ENCODE data around the gene LRMDA.

DNA sequence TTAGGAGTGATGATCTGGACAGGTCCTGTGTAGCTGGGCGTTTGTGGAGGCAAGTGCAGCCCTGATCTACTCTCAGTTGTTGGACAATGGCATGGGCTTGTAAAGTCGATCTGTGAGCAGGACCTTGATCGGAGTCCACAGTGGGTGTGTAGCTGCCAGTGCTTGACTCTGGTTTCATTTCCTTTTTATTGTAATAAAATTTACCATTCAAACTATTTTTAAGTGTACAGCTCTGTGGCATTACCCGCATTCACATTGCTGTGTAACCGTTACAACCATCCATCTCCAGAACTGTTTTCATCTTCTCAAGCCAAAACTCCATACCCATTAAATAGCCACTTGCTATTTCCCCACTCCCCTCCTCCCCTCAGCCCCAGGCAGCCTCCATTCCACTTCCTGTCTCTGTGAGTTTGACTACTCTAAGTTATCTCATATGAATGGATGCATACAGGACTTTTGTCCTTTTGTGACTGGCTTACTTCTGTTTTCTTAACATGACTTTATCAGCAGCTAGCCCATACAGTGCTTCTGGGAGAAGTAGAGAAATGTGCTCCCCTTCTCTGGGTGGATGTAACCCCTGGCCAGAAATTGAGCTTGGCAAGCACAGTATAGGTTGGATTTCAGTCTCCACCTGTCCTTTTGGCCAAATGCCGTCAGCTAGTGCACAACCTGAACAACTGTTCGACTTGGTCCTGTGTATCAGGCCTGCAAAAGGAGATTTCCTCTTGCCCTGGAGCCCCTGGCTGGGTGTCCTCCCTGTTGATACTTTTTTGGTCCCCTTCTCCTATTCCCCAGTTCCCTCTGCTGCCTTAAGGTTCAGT is 180.0 kb downstream of the LRMDA start:
- no peak for TF ChIP-seq POLR2AphosphoS5 (IDR thresholded peaks at IDR 0.05)
- TF ChIP-seq, protein P1, sequence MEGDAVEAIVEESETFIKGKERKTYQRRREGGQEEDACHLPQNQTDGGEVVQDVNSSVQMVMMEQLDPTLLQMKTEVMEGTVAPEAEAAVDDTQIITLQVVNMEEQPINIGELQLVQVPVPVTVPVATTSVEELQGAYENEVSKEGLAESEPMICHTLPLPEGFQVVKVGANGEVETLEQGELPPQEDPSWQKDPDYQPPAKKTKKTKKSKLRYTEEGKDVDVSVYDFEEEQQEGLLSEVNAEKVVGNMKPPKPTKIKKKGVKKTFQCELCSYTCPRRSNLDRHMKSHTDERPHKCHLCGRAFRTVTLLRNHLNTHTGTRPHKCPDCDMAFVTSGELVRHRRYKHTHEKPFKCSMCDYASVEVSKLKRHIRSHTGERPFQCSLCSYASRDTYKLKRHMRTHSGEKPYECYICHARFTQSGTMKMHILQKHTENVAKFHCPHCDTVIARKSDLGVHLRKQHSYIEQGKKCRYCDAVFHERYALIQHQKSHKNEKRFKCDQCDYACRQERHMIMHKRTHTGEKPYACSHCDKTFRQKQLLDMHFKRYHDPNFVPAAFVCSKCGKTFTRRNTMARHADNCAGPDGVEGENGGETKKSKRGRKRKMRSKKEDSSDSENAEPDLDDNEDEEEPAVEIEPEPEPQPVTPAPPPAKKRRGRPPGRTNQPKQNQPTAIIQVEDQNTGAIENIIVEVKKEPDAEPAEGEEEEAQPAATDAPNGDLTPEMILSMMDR (IDR thresholded peaks at IDR 0.05), result no peak
- no peak for TF ChIP-seq POLR2A (IDR thresholded peaks at IDR 0.05)
